Upper lobe of left lung (tissue), 6 donors: ENCODE data around the gene POGK. TPM values are rescaled to one million over a fixed set of nuclear protein-coding genes. Genes with fewer than 3 reads are reported as not detected.
A peak's percentile ranks its signal among the peaks of the same experiment; 100 is the strongest.

ENCODE experiments used
- ATAC-seq, 2 donors: fragments of 200-7000 bp; cut with Tn5 transposase; one replicate each; pipeline ENCODE4 v1.9.1; 2022; ENCODE audit warnings: mild to moderate bottlenecking in 2 of 2, moderate library complexity in 2 of 2; ENCODE audit not compliant: low FRiP score in 2 of 2
- DNase-seq, 2 donors: peaks; one replicate each; pipeline ENCODE4 v3.0.0-alpha.2; 2019 to 2020
- H3K27ac ChIP-seq, 4 donors: fragments of 200-600 bp; sonication (generic); one replicate each; pipeline ENCODE4 v1.5.1; 2016 to 2019
- H3K27me3 ChIP-seq, 4 donors: fragments of 200-600 bp; sonication (generic); one replicate each; pipeline ENCODE4 v1.5.1; 2017 to 2019
- H3K36me3 ChIP-seq, 4 donors: fragments of 200-600 bp; sonication (generic); one replicate each; pipeline ENCODE4 v1.5.1; 2016 to 2019
- H3K4me1 ChIP-seq, 4 donors: fragments of 200-600 bp; sonication (generic); one replicate each; pipeline ENCODE4 v1.5.1; 2018 to 2019
- H3K4me3 ChIP-seq, 4 donors: fragments of 200-600 bp; sonication (generic); one replicate each; pipeline ENCODE4 v1.5.1; 2017 to 2019; ENCODE audit warnings: mild to moderate bottlenecking in 2 of 4, moderate library complexity in 1 of 4
- H3K9me3 ChIP-seq, 4 donors: fragments of 200-600 bp; sonication (generic); one replicate each; pipeline ENCODE4 v1.5.1; 2018 to 2019
- CTCF ChIP-seq, 6 experiments: fragments of 450-650 bp in 4 of 6; fragments of 200-600 bp in 2 of 6; sonication (generic) in 2 of 6; IDR thresholded peaks; one replicate each; pipeline ENCODE4 v1.5.1; 2016 to 2019; ENCODE audit warnings: antibody characterized with exemption in 6 of 6
- EP300 ChIP-seq, 4 donors: sonication (generic); formaldehyde crosslinking; IDR thresholded peaks; one replicate each; pipeline ENCODE4 v1.5.1; 2017; ENCODE audit warnings: antibody characterized with exemption in 4 of 4, control low read depth in 2 of 4
- POLR2A ChIP-seq, 4 donors: fragments of 450-650 bp; IDR thresholded peaks; one replicate each; pipeline ENCODE4 v1.5.1; 2016 to 2017; ENCODE audit warnings: antibody characterized with exemption in 4 of 4, mild to moderate bottlenecking in 2 of 4
- POLR2AphosphoS5 ChIP-seq, 2 donors: sonication (generic); formaldehyde crosslinking; IDR thresholded peaks; one replicate each; pipeline ENCODE4 v1.5.1; 2017; ENCODE audit warnings: antibody characterized with exemption in 2 of 2
- WGBS, 2 donors: methylation state at CpG; one replicate each; pipeline ENCODE4 v1.1.5; 2017 to 2018; 5-methylcytosine and 5-hydroxymethylcytosine counted together
- total RNA-seq, 6 donors: library from RNA; depleted of rRNA in 4 of 6; stranded (reverse); fragments of >200 nt in 4 of 6; gene quantifications; one replicate each; pipeline versions ENCODE4 v1.1.0 to v1.2.1, GENCODE V29; 2016 to 2021
- donor health status: DM: no; HTN: no; CAD: no; lungs with moderate emphysema.
- donor health status: DM: no; HTN: yes; CAD: no; lungs with severe emphysema.

Gene POGK
- total RNA-seq = 10 to 100 TPM; 45.9 to 78.0 (median 67.8) TPM

DNA sequence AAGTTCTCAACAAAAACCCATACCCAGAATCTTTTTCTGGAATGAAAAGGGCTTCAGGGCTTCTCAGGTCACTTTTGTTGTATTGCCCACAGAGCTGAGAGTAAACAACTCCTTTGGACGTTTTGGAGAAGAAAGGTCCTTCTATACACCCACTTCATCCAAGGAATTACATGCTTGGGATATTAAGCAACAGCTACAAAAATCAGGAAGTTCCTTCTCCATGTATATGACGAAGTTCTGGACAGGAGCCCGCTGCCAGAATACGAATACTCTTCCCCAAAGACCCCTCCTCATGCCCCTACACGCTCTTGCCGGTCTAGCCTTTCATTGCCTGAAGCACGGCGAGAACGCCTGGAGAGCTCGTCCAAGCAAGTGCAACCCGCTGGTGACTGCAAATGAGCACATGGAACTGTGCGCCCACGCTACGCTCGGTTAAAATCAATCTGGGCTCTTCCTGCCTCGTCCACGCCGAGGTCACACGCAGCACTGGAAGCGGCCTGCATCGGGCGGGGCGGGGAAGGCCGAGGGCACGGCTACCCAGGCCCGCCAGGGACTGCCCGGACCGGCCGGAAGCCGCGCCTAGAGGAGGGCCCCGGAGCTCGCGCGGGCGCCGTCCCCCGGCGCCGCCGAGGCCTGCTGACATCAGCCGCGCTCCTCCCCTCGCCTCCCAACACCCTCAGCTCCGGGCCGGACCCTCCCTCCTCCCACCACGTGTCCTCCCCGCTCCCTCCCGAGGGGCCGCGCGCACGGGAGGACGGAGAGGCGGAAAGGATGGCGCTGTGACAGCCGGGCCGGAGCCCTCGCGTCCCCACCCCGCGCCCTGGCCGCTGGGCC is at the start of gene POGK:
Gene POGK (plus strand): TSS at position 710 of the 834 bp plus-strand sequence. CDS start 1,482 bp downstream, outside the sequence.
- ATAC-seq = peak; percentile 95 to 97
- Histone ChIP-seq H3K27ac (peak within 1 kb of the TSS; percentile 91 to 97 (median 94)), H3K4me1 (peaks cover 42 to 53% (median 44%) of the 10 kb centered on the region in 4 donors)

DNA sequence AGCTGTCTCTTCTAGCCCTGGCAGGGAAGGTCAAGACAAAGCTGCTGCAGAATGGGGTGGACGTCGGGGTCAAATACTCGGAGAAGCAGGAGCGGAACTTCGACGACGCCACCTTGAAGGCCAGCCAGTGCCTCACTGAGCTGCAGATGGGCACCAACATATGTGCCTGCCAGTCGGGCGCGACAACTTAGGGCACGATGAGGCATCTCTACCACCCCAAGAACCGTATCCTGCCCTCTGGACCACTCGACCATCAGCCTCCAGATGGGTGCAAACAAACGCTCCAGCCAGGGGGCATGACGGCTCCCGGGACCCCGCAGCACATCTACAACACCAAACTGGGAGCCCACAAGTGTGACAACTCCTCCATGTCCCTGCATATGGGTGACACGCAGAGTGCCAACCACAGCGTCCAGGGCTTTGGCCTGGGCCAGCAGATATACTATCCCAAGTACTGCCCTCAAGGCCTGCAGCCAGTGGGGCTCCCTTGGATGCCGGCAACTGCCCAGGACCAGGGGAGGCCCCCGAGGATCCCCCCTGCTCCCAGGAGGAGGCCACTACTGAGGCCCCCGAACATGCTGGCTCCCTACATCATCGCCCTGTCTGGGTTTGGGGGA is 42.5 kb upstream of the POGK start:
- DNase-seq (peak in 1 of 2 donors; percentile 64), ATAC-seq (no peak)
- Histone ChIP-seq H3K9me3 (no peaks in the 10 kb centered on the region), H3K27me3 (no peaks in the 10 kb centered on the region), H3K27ac (no peak overlapping the region), H3K36me3 (no peaks in the 10 kb centered on the region), H3K4me1 (no peaks in the 10 kb centered on the region), H3K4me3 (no peak overlapping the region)
- 91 to 92% methylated on average over 16 to 23 of the region's 23 CpGs for WGBS, 2 donors
- TF ChIP-seq POLR2A (IDR thresholded peaks at IDR 0.05) (no peak), CTCF (IDR thresholded peaks at IDR 0.05) (no peak), POLR2AphosphoS5 (IDR thresholded peaks at IDR 0.05) (no peak), EP300 (IDR thresholded peaks at IDR 0.05) (no peak)

More for the DNA sequence above, at the start of gene POGK:
- DNase-seq = peak; percentile 95 to 97
- H3K36me3 ChIP-seq = peaks cover 5 to 31% (median 27%) of the 10 kb centered on the region in 4 donors
- 1% methylated on average over 17 to 42 of the region's 63 CpGs for WGBS, 2 donors
- H3K4me3 ChIP-seq = peak within 1 kb of the TSS; percentile 68 to 84 (median 78)
- H3K27me3 ChIP-seq = no peaks in the 10 kb centered on the region
- TF ChIP-seq POLR2AphosphoS5 (IDR thresholded peaks at IDR 0.05) (peak; percentile 83 to 93), CTCF (IDR thresholded peaks at IDR 0.05) (peak in 4 of 6 experiments; percentile 13 to 49 (median 31)), POLR2A (IDR thresholded peaks at IDR 0.05) (peak in 3 of 4 donors; percentile 71 to 89 (median 89)), EP300 (IDR thresholded peaks at IDR 0.05) (peak in 1 of 4 donors; percentile 28)
- H3K9me3 ChIP-seq = no peaks in the 10 kb centered on the region

DNA sequence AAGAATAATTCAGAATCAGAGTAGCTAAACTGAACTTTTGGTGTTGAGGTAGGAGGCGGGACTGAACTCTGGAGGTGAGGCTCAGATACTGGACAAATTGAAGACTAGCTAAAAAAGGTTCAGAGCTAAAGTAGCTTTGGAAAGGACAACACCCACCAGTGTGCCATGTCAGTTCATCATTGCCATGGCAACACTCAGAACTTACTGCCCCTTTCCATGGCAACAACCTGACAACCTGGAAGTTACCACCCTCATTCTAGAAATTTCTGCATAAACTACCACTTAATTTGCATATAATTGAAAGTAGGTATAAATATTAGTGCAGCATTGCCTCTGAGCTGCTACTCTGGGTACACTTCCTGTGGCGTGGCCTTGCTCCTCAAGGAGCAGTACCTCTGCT is 30.3 kb upstream of the POGK start:
- DNase-seq (no peak), ATAC-seq (no peak)
- WGBS, 2 donors = 85 to 93% methylated on average over 1 to 2 of the region's 2 CpGs

DNA sequence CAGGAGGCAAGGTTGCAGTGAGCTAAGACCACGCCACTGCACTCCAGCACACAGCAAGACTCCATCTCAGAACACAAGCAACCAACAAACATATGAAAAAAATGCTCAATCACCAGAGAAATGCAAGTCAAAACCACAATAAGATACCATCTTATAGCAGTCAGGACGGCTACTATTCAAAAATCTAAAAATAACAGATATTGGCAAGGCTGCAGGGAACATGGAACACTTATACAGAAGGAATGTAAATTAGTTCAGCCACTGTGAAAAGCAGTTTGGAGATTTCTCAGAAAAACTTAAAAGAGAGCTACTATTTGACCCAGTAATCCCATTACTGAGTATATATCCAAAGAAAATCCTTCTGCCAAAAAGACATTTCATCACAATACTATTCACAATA is 27.6 kb upstream of the POGK start:
- H3K4me1 ChIP-seq = no peaks in the 10 kb centered on the region
- H3K36me3 ChIP-seq = no peaks in the 10 kb centered on the region
- H3K27ac ChIP-seq = no peak overlapping the region
- H3K27me3 ChIP-seq = no peaks in the 10 kb centered on the region
- ATAC-seq = no peak
- DNase-seq = no peak
- TF ChIP-seq CTCF (IDR thresholded peaks at IDR 0.05) (no peak), POLR2AphosphoS5 (IDR thresholded peaks at IDR 0.05) (no peak), POLR2A (IDR thresholded peaks at IDR 0.05) (no peak), EP300 (IDR thresholded peaks at IDR 0.05) (no peak)
- no peaks in the 10 kb centered on the region for H3K9me3 ChIP-seq
- no peak overlapping the region for H3K4me3 ChIP-seq
- WGBS, 2 donors = 52% methylated on average over 2 of the region's 2 CpGs

More for the DNA sequence above, 30.3 kb upstream of the POGK start:
- no peaks in the 10 kb centered on the region for H3K36me3 ChIP-seq
- H3K9me3 ChIP-seq = no peaks in the 10 kb centered on the region
- H3K27me3 ChIP-seq = no peaks in the 10 kb centered on the region
- no peak overlapping the region for H3K4me3 ChIP-seq
- no peak overlapping the region for H3K27ac ChIP-seq
- TF ChIP-seq CTCF (IDR thresholded peaks at IDR 0.05) = no peak
- H3K4me1 ChIP-seq = no peaks in the 10 kb centered on the region
